HG03280 (cell line): Measurements from ENCODE around the gene HDHD2.

Experiments used
- ATAC-seq: cut with Tn5 transposase; IDR thresholded peaks from one replicate; pipeline ENCODE4 v1.9.1; 2021; ENCODE audit warnings: mild to moderate bottlenecking, moderate library complexity; ENCODE audit not compliant: unreplicated experiment

The HDHD2 gene

GRCh38 chr18:47067648-47068047 is 82.7 kb downstream of the HDHD2 start:
- no peak for ATAC-seq

- no peak for ATAC-seq
Measured at GRCh38 chr18:47063096-47063495, 87.2 kb downstream of the HDHD2 start.

GRCh38 chr18:47062471-47062870 is 87.8 kb downstream of the HDHD2 start:
- ATAC-seq, result no peak
